ENCODE measurements around the gene TCF4.

GRCh38 chr18:55419947-55420664 lies 167.9 kb downstream of the TCF4 start:
- TF ChIP-seq EZH2phosphoT487 (IDR thresholded peaks at IDR 0.05; ENCODE audit: unreplicated experiment) (no peak), CTCF (conservative IDR thresholded peaks at IDR 0.05; ENCODE audit: low read depth in 2 of 2) (no peak), NANOG (IDR thresholded peaks at IDR 0.05; ENCODE audit: borderline replicate concordance) (no peak), STAT1 (IDR thresholded peaks at IDR 0.05; ENCODE audit: unreplicated experiment) (no peak)

All from GM23338 (cell line).